AG09309 (cell line): ENCODE results near the gene CAMKK1.
A peak's percentile ranks its signal among the peaks of the same experiment; 100 is the strongest.

ENCODE experiments used
- DNase-seq: peaks from one replicate; pipeline ENCODE4 v3.0.0-alpha.2; 2010; ENCODE audit warnings: low read depth
- H3K4me3 ChIP-seq: 2 replicates; pipeline ENCODE4 v1.5.1; 2011; ENCODE audit warnings: mild to moderate bottlenecking, low read depth, low read length, moderate library complexity; ENCODE audit not compliant: control insufficient read depth
- CTCF ChIP-seq: IDR thresholded peaks from 2 replicates; pipeline ENCODE4 v1.5.1; 2011; ENCODE audit warnings: mild to moderate bottlenecking, low read depth, low read length, inconsistent platforms; ENCODE audit not compliant: insufficient read depth, control insufficient read depth; ENCODE audit errors: missing control alignments

The CAMKK1 gene

GRCh38 chr17:3843935-3844516 is 48.8 kb downstream of the CAMKK1 start:
- no peak overlapping the region for H3K4me3 ChIP-seq
- TF ChIP-seq CTCF = peak; percentile 74
- DNase-seq = no peak

- DNase-seq = no peak
- no peak for TF ChIP-seq CTCF
- no peak overlapping the region for H3K4me3 ChIP-seq
These were observed 54.6 kb downstream of the CAMKK1 start for GRCh38 chr17:3838206-3838605.

DNA sequence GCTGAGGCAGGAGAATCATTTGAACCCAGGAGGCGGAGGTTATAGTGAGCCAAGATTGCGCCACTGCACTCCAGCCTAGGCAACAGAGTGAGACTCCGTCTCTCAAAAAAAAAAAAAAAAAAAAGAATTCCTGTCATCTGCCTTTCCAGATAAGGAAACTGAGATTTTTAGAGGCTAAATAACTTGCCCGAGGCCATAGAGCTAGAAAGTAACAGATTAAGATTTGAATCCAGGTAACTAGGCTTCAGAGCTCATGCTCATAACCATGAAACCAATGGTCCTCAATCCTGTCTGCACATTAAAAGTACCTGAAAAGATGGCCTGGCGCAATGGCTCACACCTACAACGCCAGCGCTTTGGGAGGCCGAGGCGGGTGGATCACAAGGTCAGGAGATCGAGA is 56.3 kb downstream of the CAMKK1 start:
- no peak for DNase-seq
- TF ChIP-seq CTCF = no peak
- no peak overlapping the region for H3K4me3 ChIP-seq

GRCh38 chr17:3835410-3836229 is 57.2 kb downstream of the CAMKK1 start:
- TF ChIP-seq CTCF = no peak
- no peak overlapping the region for H3K4me3 ChIP-seq
- no peak for DNase-seq

- no peak overlapping the region for H3K4me3 ChIP-seq
- DNase-seq = no peak
- TF ChIP-seq CTCF = no peak
These were observed 58.0 kb downstream of the CAMKK1 start for GRCh38 chr17:3834811-3835210.

DNA sequence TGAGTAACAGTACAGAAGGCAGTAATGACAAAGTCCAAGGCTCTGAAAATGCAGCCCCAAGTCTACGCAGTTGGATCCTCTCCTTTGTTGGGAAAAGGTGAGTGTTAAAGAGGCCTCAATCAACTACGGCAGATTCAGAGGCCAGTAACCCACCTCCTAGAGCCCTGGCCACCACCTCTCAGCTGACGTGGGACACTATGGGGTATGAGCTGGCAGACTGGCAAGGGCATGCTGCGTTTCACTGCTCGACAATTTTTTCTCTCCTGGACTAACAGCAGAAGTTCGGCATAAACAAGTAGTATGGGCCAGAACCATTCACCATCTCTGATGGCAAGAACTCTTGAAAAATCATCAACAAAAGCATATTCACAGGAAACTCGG is 64.0 kb downstream of the CAMKK1 start:
- no peak for DNase-seq
- H3K4me3 ChIP-seq = no peak overlapping the region
- no peak for TF ChIP-seq CTCF
